Neural cell (in vitro differentiated cells): ENCODE results near the gene KERA.

Experiments used
- EP300 ChIP-seq: fragments of 450-650 bp; conservative IDR thresholded peaks from 2 replicates; pipeline ENCODE4 v1.6.1; 2014; ENCODE audit warnings: antibody characterized with exemption, mild to moderate bottlenecking, moderate library complexity; ENCODE audit not compliant: poor library complexity, severe bottlenecking
- MXI1 ChIP-seq: fragments of 450-650 bp; conservative IDR thresholded peaks from 2 replicates; pipeline ENCODE4 v1.6.1; 2014; ENCODE audit warnings: antibody characterized with exemption, mild to moderate bottlenecking; ENCODE audit not compliant: poor library complexity, severe bottlenecking
- SMC3 ChIP-seq: fragments of 450-650 bp; conservative IDR thresholded peaks from 2 replicates; pipeline ENCODE4 v1.6.1; 2014; ENCODE audit warnings: antibody characterized with exemption, mild to moderate bottlenecking, moderate library complexity; ENCODE audit not compliant: poor library complexity
- TF ChIP-seq, protein P1 (sequence below): fragments of 450-650 bp; IDR thresholded peaks from 2 replicates; pipeline ENCODE4 v1.5.1; 2014; ENCODE audit warnings: antibody characterized with exemption, mild to moderate bottlenecking, moderate library complexity; ENCODE audit not compliant: poor library complexity, severe bottlenecking

DNA sequence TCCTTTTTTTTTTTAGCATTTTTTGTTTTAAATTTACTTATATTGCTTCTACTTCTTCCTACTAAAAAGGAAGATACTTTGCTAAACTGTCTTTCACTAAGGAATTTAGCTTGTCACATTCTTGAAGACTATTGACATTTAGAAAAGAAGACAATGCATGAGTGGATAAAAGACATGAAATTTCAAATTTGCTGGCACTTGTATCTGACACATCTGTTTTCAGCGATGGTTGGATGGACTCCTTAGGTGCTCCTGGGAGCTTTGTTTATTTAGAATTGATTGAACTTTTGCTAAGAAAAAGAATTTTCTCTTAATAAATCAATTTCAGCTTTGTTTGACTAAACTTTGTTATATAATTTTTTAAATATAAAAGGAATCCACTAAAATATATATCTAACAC, 3.3 kb upstream of the KERA start:
- TF ChIP-seq, protein P1, sequence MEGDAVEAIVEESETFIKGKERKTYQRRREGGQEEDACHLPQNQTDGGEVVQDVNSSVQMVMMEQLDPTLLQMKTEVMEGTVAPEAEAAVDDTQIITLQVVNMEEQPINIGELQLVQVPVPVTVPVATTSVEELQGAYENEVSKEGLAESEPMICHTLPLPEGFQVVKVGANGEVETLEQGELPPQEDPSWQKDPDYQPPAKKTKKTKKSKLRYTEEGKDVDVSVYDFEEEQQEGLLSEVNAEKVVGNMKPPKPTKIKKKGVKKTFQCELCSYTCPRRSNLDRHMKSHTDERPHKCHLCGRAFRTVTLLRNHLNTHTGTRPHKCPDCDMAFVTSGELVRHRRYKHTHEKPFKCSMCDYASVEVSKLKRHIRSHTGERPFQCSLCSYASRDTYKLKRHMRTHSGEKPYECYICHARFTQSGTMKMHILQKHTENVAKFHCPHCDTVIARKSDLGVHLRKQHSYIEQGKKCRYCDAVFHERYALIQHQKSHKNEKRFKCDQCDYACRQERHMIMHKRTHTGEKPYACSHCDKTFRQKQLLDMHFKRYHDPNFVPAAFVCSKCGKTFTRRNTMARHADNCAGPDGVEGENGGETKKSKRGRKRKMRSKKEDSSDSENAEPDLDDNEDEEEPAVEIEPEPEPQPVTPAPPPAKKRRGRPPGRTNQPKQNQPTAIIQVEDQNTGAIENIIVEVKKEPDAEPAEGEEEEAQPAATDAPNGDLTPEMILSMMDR: no peak
- no peak for TF ChIP-seq MXI1
- no peak for TF ChIP-seq SMC3
- TF ChIP-seq EP300: peak; percentile 37
